T-helper 1 cell treated with Interleukin-12 subunit alpha and Interleukin-12 subunit beta and Interleukin-4 antibody, amounts not matched to agents 30 μg/mL and 1 μg/mL, for 36 hours (primary cell): Measurements from ENCODE around the gene IGSF11.
"Not testable (repeated sequence)": the region's sequence is repeated elsewhere in the genome, so short reads cannot be mapped to it uniquely, and the experiment has no call there.

Experiments
- H3K27ac Mint-ChIP-seq: one replicate; pipeline ENCODE4 v1.8.0; 2021; ENCODE audit warnings: mild to moderate bottlenecking, mixed read lengths
- H3K27me3 Mint-ChIP-seq: one replicate; pipeline ENCODE4 v1.8.0; 2021; ENCODE audit warnings: low read depth, mixed read lengths
- H3K36me3 Mint-ChIP-seq: one replicate; pipeline ENCODE4 v1.8.0; 2021; ENCODE audit warnings: low read depth, mixed read lengths
- H3K4me1 Mint-ChIP-seq: one replicate; pipeline ENCODE4 v1.8.0; 2021; ENCODE audit warnings: low read depth, mixed read lengths
- H3K4me3 Mint-ChIP-seq: one replicate; pipeline ENCODE4 v1.8.0; 2021; ENCODE audit warnings: mild to moderate bottlenecking, moderate library complexity, mixed read lengths
- H3K9me3 Mint-ChIP-seq: one replicate; pipeline ENCODE4 v1.8.0; 2021; ENCODE audit warnings: mixed read lengths

IGSF11 gene

GRCh38 chr3:118907909-118908308 is 126.7 kb downstream of the IGSF11 start:
- no peak overlapping the region for H3K4me3 Mint-ChIP-seq
- H3K27me3 Mint-ChIP-seq, result peaks cover 6% of the 10 kb centered on the region
- no peak overlapping the region for H3K27ac Mint-ChIP-seq
- no peaks in the 10 kb centered on the region for H3K4me1 Mint-ChIP-seq
- no peaks in the 10 kb centered on the region for H3K36me3 Mint-ChIP-seq
- no peaks in the 10 kb centered on the region for H3K9me3 Mint-ChIP-seq

- H3K4me3 Mint-ChIP-seq, result no peak overlapping the region
- peaks cover 3% of the 10 kb centered on the region for H3K4me1 Mint-ChIP-seq
- H3K27ac Mint-ChIP-seq, result no peak overlapping the region
- no peaks in the 10 kb centered on the region for H3K36me3 Mint-ChIP-seq
- H3K9me3 Mint-ChIP-seq, result no peaks in the 10 kb centered on the region
- H3K27me3 Mint-ChIP-seq, result peaks cover 6% of the 10 kb centered on the region
Measured at GRCh38 chr3:118900737-118901525, 133.7 kb downstream of the IGSF11 start.

- Mint-ChIP-seq H3K9me3 (no peaks in the 10 kb centered on the region), H3K27me3 (peaks cover 11% of the 10 kb centered on the region), H3K36me3 (no peaks in the 10 kb centered on the region), H3K4me1 (peaks cover 2% of the 10 kb centered on the region), H3K4me3 (no peak overlapping the region), H3K27ac (no peak overlapping the region)
Measured at GRCh38 chr3:118890206-118890605, 144.4 kb downstream of the IGSF11 start.

GRCh38 chr3:118889691-118890090 is 145.0 kb downstream of the IGSF11 start:
- peaks cover 2% of the 10 kb centered on the region for H3K4me1 Mint-ChIP-seq
- H3K27me3 Mint-ChIP-seq, result peaks cover 11% of the 10 kb centered on the region
- H3K27ac Mint-ChIP-seq, result no peak overlapping the region
- no peaks in the 10 kb centered on the region for H3K36me3 Mint-ChIP-seq
- no peaks in the 10 kb centered on the region for H3K9me3 Mint-ChIP-seq
- H3K4me3 Mint-ChIP-seq, result no peak overlapping the region

- no peak overlapping the region for H3K4me3 Mint-ChIP-seq
- H3K27me3 Mint-ChIP-seq, result peaks cover 15% of the 10 kb centered on the region
- peaks cover 1% of the 10 kb centered on the region for H3K4me1 Mint-ChIP-seq
- H3K27ac Mint-ChIP-seq, result no peak overlapping the region
- no peaks in the 10 kb centered on the region for H3K9me3 Mint-ChIP-seq
- no peaks in the 10 kb centered on the region for H3K36me3 Mint-ChIP-seq
Measured at GRCh38 chr3:118886708-118887107, 147.9 kb downstream of the IGSF11 start.

- H3K27me3 Mint-ChIP-seq, result peaks cover 15% of the 10 kb centered on the region
- no peak overlapping the region for H3K27ac Mint-ChIP-seq
- H3K4me3 Mint-ChIP-seq, result no peak overlapping the region
- peaks cover 1% of the 10 kb centered on the region for H3K4me1 Mint-ChIP-seq
- H3K9me3 Mint-ChIP-seq, result no peaks in the 10 kb centered on the region
- H3K36me3 Mint-ChIP-seq, result no peaks in the 10 kb centered on the region
Measured at GRCh38 chr3:118884748-118885206, 149.9 kb downstream of the IGSF11 start.

- no peaks in the 10 kb centered on the region for H3K36me3 Mint-ChIP-seq
- no peak overlapping the region for H3K4me3 Mint-ChIP-seq
- H3K27me3 Mint-ChIP-seq, result peaks cover 15% of the 10 kb centered on the region
- no peaks in the 10 kb centered on the region for H3K9me3 Mint-ChIP-seq
- no peak overlapping the region for H3K27ac Mint-ChIP-seq
- H3K4me1 Mint-ChIP-seq, result no peaks in the 10 kb centered on the region
Measured at GRCh38 chr3:118882353-118882947, 152.2 kb downstream of the IGSF11 start.

GRCh38 chr3:118868051-118868450 is 166.6 kb downstream of the IGSF11 start:
- H3K27ac Mint-ChIP-seq, result no peak overlapping the region
- no peak overlapping the region for H3K4me3 Mint-ChIP-seq
- H3K36me3 Mint-ChIP-seq, result no peaks in the 10 kb centered on the region
- peaks cover 24% of the 10 kb centered on the region for H3K9me3 Mint-ChIP-seq
- H3K27me3 Mint-ChIP-seq, result peaks cover 8% of the 10 kb centered on the region
- no peaks in the 10 kb centered on the region for H3K4me1 Mint-ChIP-seq

GRCh38 chr3:118863731-118864322 is 170.8 kb downstream of the IGSF11 start:
- no peaks in the 10 kb centered on the region for H3K4me1 Mint-ChIP-seq
- H3K27ac Mint-ChIP-seq, result no peak overlapping the region
- H3K36me3 Mint-ChIP-seq, result no peaks in the 10 kb centered on the region
- no peak overlapping the region for H3K4me3 Mint-ChIP-seq
- no peaks in the 10 kb centered on the region for H3K9me3 Mint-ChIP-seq
- H3K27me3 Mint-ChIP-seq, result peaks cover 9% of the 10 kb centered on the region

GRCh38 chr3:118859950-118860349 is 174.7 kb downstream of the IGSF11 start:
- Mint-ChIP-seq H3K27ac (no peak overlapping the region), H3K4me3 (no peak overlapping the region), H3K9me3 (no peaks in the 10 kb centered on the region), H3K27me3 (peaks cover 9% of the 10 kb centered on the region), H3K36me3 (no peaks in the 10 kb centered on the region), H3K4me1 (no peaks in the 10 kb centered on the region)

- not testable (repeated sequence) for H3K4me1 Mint-ChIP-seq, H3K27ac Mint-ChIP-seq, H3K36me3 Mint-ChIP-seq, H3K4me3 Mint-ChIP-seq, H3K27me3 Mint-ChIP-seq
- peaks cover 11% of the 10 kb centered on the region for H3K9me3 Mint-ChIP-seq
Measured at GRCh38 chr3:118851466-118852193, 183.0 kb downstream of the IGSF11 start.

GRCh38 chr3:118850687-118851086 is 184.0 kb downstream of the IGSF11 start:
- H3K27ac Mint-ChIP-seq, result no peak overlapping the region
- no peaks in the 10 kb centered on the region for H3K27me3 Mint-ChIP-seq
- peaks cover 1% of the 10 kb centered on the region for H3K36me3 Mint-ChIP-seq
- H3K4me1 Mint-ChIP-seq, result peaks cover 6% of the 10 kb centered on the region
- H3K4me3 Mint-ChIP-seq, result no peak overlapping the region
- peaks cover 11% of the 10 kb centered on the region for H3K9me3 Mint-ChIP-seq
